B cell (primary cell): ENCODE data around the gene NACAD.

Source experiments
- CTCF ChIP-seq: fragments of 200-600 bp; IDR thresholded peaks from one replicate; pipeline ENCODE4 v1.8.0; 2022; ENCODE audit warnings: antibody characterized with exemption, mild to moderate bottlenecking
- EZH2 ChIP-seq: IDR thresholded peaks from 2 replicates; pipeline ENCODE4 v1.6.1; 2012; ENCODE audit warnings: borderline replicate concordance, low read depth, mild to moderate bottlenecking, moderate library complexity, low read length; ENCODE audit not compliant: insufficient read depth, poor library complexity, severe bottlenecking

- TF ChIP-seq EZH2, result no peak
- TF ChIP-seq CTCF, result no peak
Measured at GRCh38 chr7:45088821-45089340, at the start of gene NACAD.
